A673 (cell line): ENCODE data around the gene AUP1. TPM values are rescaled to one million over a fixed set of nuclear protein-coding genes. Genes with fewer than 3 reads are reported as not detected.

Experiments
- BruUV-seq: library from RNA; stranded (reverse); fragments of 400-500 nt; replicated peaks from 2 replicates; lab custom pipeline; 2021; lab: Mats Ljungman, UMichigan
- CTCF ChIA-PET: fragments of 300-600 bp; sonication (Branson Sonifier 250); formaldehyde crosslinking; loops from one replicate; lab custom pipeline; 2022; ENCODE audit warnings: antibody characterized with exemption; lab: Charles Lee
- POLR2A ChIA-PET: fragments of 300-600 bp; sonication (Branson Sonifier 250); formaldehyde crosslinking; loops from one replicate; lab custom pipeline; 2022; ENCODE audit warnings: antibody characterized with exemption; ENCODE audit not compliant: low non-redundant PET; lab: Charles Lee
- DNase-seq: peaks from one replicate; pipeline ENCODE4 v3.0.0-alpha.2; 2015; ENCODE audit warnings: low spot score
- H3K27ac ChIP-seq: fragments of 200-600 bp; sonication (generic); 2 replicates; pipeline ENCODE4 v1.5.1; 2016; ENCODE audit warnings: mixed run types, low read depth, mild to moderate bottlenecking, mixed read lengths, antibody characterized with exemption, low read length; ENCODE audit not compliant: poor library complexity, severe bottlenecking
- H3K27me3 ChIP-seq: fragments of 200-600 bp; sonication (generic); replicated peaks from 2 replicates; pipeline ENCODE4 v1.6.1; 2017; ENCODE audit warnings: mixed run types, low read depth, mild to moderate bottlenecking, mixed read lengths, antibody characterized with exemption, low read length; ENCODE audit not compliant: insufficient read depth, poor library complexity
- H3K36me3 ChIP-seq: fragments of 200-600 bp; sonication (generic); 2 replicates; pipeline ENCODE4 v1.6.1; 2016; ENCODE audit warnings: mixed run types, mild to moderate bottlenecking, mixed read lengths, antibody characterized with exemption, low read length; ENCODE audit not compliant: insufficient read depth, poor library complexity, severe bottlenecking
- H3K4me1 ChIP-seq: fragments of 200-600 bp; sonication (generic); 2 replicates; pipeline ENCODE4 v1.6.1; 2017; ENCODE audit warnings: mixed run types, mild to moderate bottlenecking, mixed read lengths, antibody characterized with exemption, low read length; ENCODE audit not compliant: insufficient read depth, poor library complexity, severe bottlenecking
- H3K4me3 ChIP-seq: fragments of 200-600 bp; sonication (generic); 2 replicates; pipeline ENCODE4 v1.5.1; 2016; ENCODE audit warnings: low read depth, mixed run types, mild to moderate bottlenecking, mixed read lengths, low read length; ENCODE audit not compliant: poor library complexity, severe bottlenecking
- H3K9me3 ChIP-seq: fragments of 200-600 bp; sonication (generic); 2 replicates; pipeline ENCODE4 v1.6.1; 2016; ENCODE audit warnings: mixed run types, low read depth, mild to moderate bottlenecking, mixed read lengths, antibody characterized with exemption, low read length; ENCODE audit not compliant: poor library complexity, severe bottlenecking
- CTCF ChIP-seq: fragments of 300-800, 200-600 bp; sonication (generic); conservative IDR thresholded peaks from 2 replicates; pipeline ENCODE4 v1.5.1; 2017; ENCODE audit warnings: low read depth, mild to moderate bottlenecking, antibody characterized with exemption, low read length, moderate library complexity, mixed read lengths
- EZH2 ChIP-seq: fragments of 200-600 bp; sonication (generic); IDR thresholded peaks from 2 replicates; pipeline ENCODE4 v1.6.1; 2017; ENCODE audit warnings: borderline replicate concordance, low read depth, mild to moderate bottlenecking, mixed read lengths, antibody characterized with exemption, low read length; ENCODE audit not compliant: poor library complexity, severe bottlenecking
- intact Hi-C: fragments of 100-400 bp; cut with micrococcal nuclease; formaldehyde crosslinking; loops from one replicate; pipeline ENCODE4 v1.10.0; 2022; ENCODE audit not compliant: unreplicated experiment
- total RNA-seq: library from RNA; stranded (reverse); gene quantifications from 2 replicates; pipeline ENCODE4 v1.2.3, GENCODE V29; 2021

Gene AUP1
- total RNA-seq, 1 experiment from 2014 or later, result 126 TPM

- ChIA-PET POLR2A (no interaction called here), CTCF (no interaction called here)
- BruUV-seq, result no TSS peak
Observed at GRCh38 chr2:74556831-74557370, 27.4 kb upstream of the AUP1 start.

GRCh38 chr2:74556159-74556558 is 26.7 kb upstream of the AUP1 start:
- Histone ChIP-seq H3K27me3 (no peaks in the 10 kb centered on the region), H3K4me3 (no peak overlapping the region), H3K4me1 (no peaks in the 10 kb centered on the region), H3K36me3 (peaks cover 7% of the 10 kb centered on the region), H3K9me3 (no peaks in the 10 kb centered on the region), H3K27ac (no peak overlapping the region)
- no TSS peak for BruUV-seq
- intact Hi-C loops, result no loop called here
- ChIA-PET CTCF (no interaction called here), POLR2A (no interaction called here)
- TF ChIP-seq EZH2, result no peak
- no peak for TF ChIP-seq CTCF
- no peak for DNase-seq

More at GRCh38 chr2:74556831-74557370, 27.4 kb upstream of the AUP1 start:
- intact Hi-C loops, result no loop called here
- no peak for DNase-seq
- Histone ChIP-seq H3K27me3 (no peaks in the 10 kb centered on the region), H3K4me1 (no peaks in the 10 kb centered on the region), H3K27ac (no peak overlapping the region), H3K9me3 (no peaks in the 10 kb centered on the region), H3K4me3 (no peak overlapping the region), H3K36me3 (peaks cover 7% of the 10 kb centered on the region)
- no peak for TF ChIP-seq CTCF
- TF ChIP-seq EZH2, result no peak

GRCh38 chr2:74555610-74556103 is 26.2 kb upstream of the AUP1 start:
- Histone ChIP-seq H3K27me3 (no peaks in the 10 kb centered on the region), H3K4me3 (peak overlapping the region; percentile 76), H3K9me3 (no peaks in the 10 kb centered on the region), H3K4me1 (no peaks in the 10 kb centered on the region), H3K27ac (no peak overlapping the region), H3K36me3 (peaks cover 7% of the 10 kb centered on the region)
- BruUV-seq, result no TSS peak
- no peak for TF ChIP-seq CTCF
- no peak for TF ChIP-seq EZH2
- no peak for DNase-seq
- intact Hi-C loops, result no loop called here
- POLR2A ChIA-PET, result no interaction called here
- CTCF ChIA-PET, result no interaction called here
